IMR-90 (cell line): Measurements from ENCODE around the gene CABCOCO1. TPM values are rescaled to one million over a fixed set of nuclear protein-coding genes. Genes with fewer than 3 reads are reported as not detected.

ENCODE experiments used
- ATAC-seq: fragments of 200-7000 bp; cut with Tn5 transposase; 2 replicates; pipeline ENCODE4 v1.9.1; 2020; ENCODE audit warnings: low read depth, mild to moderate bottlenecking, moderate library complexity
- BruUV-seq: library from RNA; stranded (reverse); fragments of 400-500 nt; replicated peaks from 2 replicates; lab custom pipeline; 2021; lab: Mats Ljungman, UMichigan
- CTCF ChIA-PET: fragments of 300-600 bp; formaldehyde crosslinking; extraction: SDS; loops from one replicate; lab custom pipeline; 2021; ENCODE audit warnings: antibody characterized with exemption; lab: Yijun Ruan, JAX
- POLR2A ChIA-PET: fragments of 300-600 bp; sonication (Branson Sonifier 250); formaldehyde crosslinking; loops from one replicate; lab custom pipeline; 2022; ENCODE audit warnings: antibody characterized with exemption; ENCODE audit not compliant: unreplicated experiment; lab: Charles Lee
- DNase-seq: peaks from one replicate; pipeline ENCODE4 v3.0.0; 2013
- H2AFZ ChIP-seq: replicated peaks from 2 replicates; pipeline ENCODE3; 2013; ENCODE audit warnings: low read length, mild to moderate bottlenecking; ENCODE audit not compliant: poor library complexity
- H2AK5ac ChIP-seq: 2 replicates; pipeline ENCODE4 v1.6.1; 2013; ENCODE audit warnings: low read depth, low read length, inconsistent platforms
- H2AK9ac ChIP-seq: replicated peaks from 2 replicates; pipeline ENCODE3; 2013; ENCODE audit warnings: mild to moderate bottlenecking, low read depth, low read length, moderate library complexity; ENCODE audit not compliant: poor library complexity
- H2BK120ac ChIP-seq: 2 replicates; pipeline ENCODE4 v1.6.1; 2013; ENCODE audit warnings: low read depth, low read length, inconsistent platforms
- H2BK15ac ChIP-seq: 3 replicates; pipeline ENCODE4 v1.6.1; 2013; ENCODE audit warnings: low read depth, low read length, inconsistent platforms
- H2BK20ac ChIP-seq: 2 replicates; pipeline ENCODE4 v1.6.1; 2013; ENCODE audit warnings: low read depth, mild to moderate bottlenecking, inconsistent platforms, low read length, moderate library complexity
- H2BK5ac ChIP-seq: 2 replicates; pipeline ENCODE4 v1.6.1; 2013; ENCODE audit warnings: mild to moderate bottlenecking, low read depth, low read length, inconsistent platforms; ENCODE audit not compliant: poor library complexity, severe bottlenecking
- H3K14ac ChIP-seq: replicated peaks from 2 replicates; pipeline ENCODE4 v1.6.1; 2013; ENCODE audit warnings: low read depth, low read length, inconsistent platforms
- H3K18ac ChIP-seq: 2 replicates; pipeline ENCODE4 v1.6.1; 2013; ENCODE audit warnings: low read depth, low read length, control low read depth
- H3K23ac ChIP-seq: 2 replicates; pipeline ENCODE4 v1.6.1; 2013; ENCODE audit warnings: low read depth, low read length, inconsistent platforms
- H3K27ac ChIP-seq: 2 replicates; pipeline ENCODE4 v1.5.1; 2013; ENCODE audit warnings: mild to moderate bottlenecking, control low read depth, low read length; ENCODE audit not compliant: insufficient read depth
- H3K27me3 ChIP-seq: 2 replicates; pipeline ENCODE4 v1.6.1; 2013; ENCODE audit warnings: low read length; ENCODE audit not compliant: control insufficient read depth, insufficient read depth
- H3K36me3 ChIP-seq: 2 replicates; pipeline ENCODE4 v1.6.1; 2013; ENCODE audit warnings: low read length, mixed read lengths; ENCODE audit not compliant: control insufficient read depth, insufficient read depth
- H3K4ac ChIP-seq: 2 replicates; pipeline ENCODE4 v1.6.1; 2013; ENCODE audit warnings: low read depth, low read length, inconsistent platforms
- H3K4me1 ChIP-seq: 2 replicates; pipeline ENCODE4 v1.6.1; 2013; ENCODE audit warnings: low read length, mixed read lengths; ENCODE audit not compliant: control insufficient read depth, insufficient read depth
- H3K4me2 ChIP-seq: 2 replicates; pipeline ENCODE4 v1.6.1; 2013; ENCODE audit warnings: low read depth, mild to moderate bottlenecking, control low read depth, low read length, moderate library complexity
- H3K4me3 ChIP-seq: 2 replicates; pipeline ENCODE4 v1.5.1; 2013; ENCODE audit warnings: low read depth, mild to moderate bottlenecking, control low read depth, low read length, moderate library complexity; ENCODE audit not compliant: insufficient read depth
- H3K56ac ChIP-seq: 2 replicates; pipeline ENCODE4 v1.6.1; 2013; ENCODE audit warnings: low read length, inconsistent platforms; ENCODE audit not compliant: insufficient read depth; ENCODE audit errors: extremely low read depth
- H3K79me1 ChIP-seq, 2 experiments: 2 replicates each; pipeline ENCODE4 v1.6.1; 2013; ENCODE audit warnings: low read length in 2 of 2, inconsistent platforms in 1 of 2, low read depth in 1 of 2
- H3K9ac ChIP-seq: 2 replicates; pipeline ENCODE4 v1.6.1; 2013; ENCODE audit warnings: low read depth, low read length, control low read depth
- H3K9me1 ChIP-seq: 2 replicates; pipeline ENCODE4 v1.6.1; 2013; ENCODE audit warnings: low read length, inconsistent platforms; ENCODE audit not compliant: insufficient read depth
- H3K9me3 ChIP-seq: 2 replicates; pipeline ENCODE4 v1.6.1; 2013; ENCODE audit warnings: low read length; ENCODE audit not compliant: control insufficient read depth, insufficient read depth
- H4K20me1 ChIP-seq: 2 replicates; pipeline ENCODE4 v1.6.1; 2013; ENCODE audit warnings: low read length, inconsistent platforms; ENCODE audit not compliant: insufficient read depth
- H4K5ac ChIP-seq: 2 replicates; pipeline ENCODE4 v1.6.1; 2013; ENCODE audit warnings: mild to moderate bottlenecking, low read depth, low read length, control low read depth
- H4K8ac ChIP-seq, 2 experiments: 2 replicates each; pipeline ENCODE4 v1.6.1; 2013; ENCODE audit warnings: low read depth in 2 of 2, low read length in 2 of 2, control low read depth in 1 of 2, inconsistent platforms in 1 of 2
- H4K91ac ChIP-seq: 2 replicates; pipeline ENCODE4 v1.6.1; 2013; ENCODE audit warnings: low read depth, low read length, inconsistent platforms; ENCODE audit not compliant: insufficient read depth
- BHLHE40 ChIP-seq: fragments of 150-350 bp; IDR thresholded peaks from 2 replicates; pipeline ENCODE4 v1.6.1; 2016; ENCODE audit warnings: mild to moderate bottlenecking, low read depth, low read length
- CEBPB ChIP-seq: IDR thresholded peaks from 2 replicates; pipeline ENCODE4 v1.6.1; 2012; ENCODE audit warnings: low read depth, low read length, improper control_type of control experiment
- CTCF ChIP-seq: conservative IDR thresholded peaks from 2 replicates; pipeline ENCODE4 v1.5.1; 2012; ENCODE audit warnings: mild to moderate bottlenecking, low read depth, low read length, improper control_type of control experiment
- ELK1 ChIP-seq: fragments of 150-350 bp; IDR thresholded peaks from 2 replicates; pipeline ENCODE4 v1.6.1; 2016; ENCODE audit warnings: low read depth, mild to moderate bottlenecking, low read length, moderate library complexity, borderline replicate concordance
- FOS ChIP-seq: fragments of 150-350 bp; IDR thresholded peaks from 2 replicates; pipeline ENCODE4 v1.6.1; 2016; ENCODE audit warnings: low read depth, low read length
- MAFK ChIP-seq: IDR thresholded peaks from 2 replicates; pipeline ENCODE4 v1.6.1; 2012; ENCODE audit warnings: low read depth, low read length, improper control_type of control experiment
- MAZ ChIP-seq: IDR thresholded peaks from 2 replicates; pipeline ENCODE4 v1.6.1; 2012; ENCODE audit warnings: low read depth, mild to moderate bottlenecking, low read length, improper control_type of control experiment, moderate library complexity, borderline replicate concordance
- MXI1 ChIP-seq: IDR thresholded peaks from 2 replicates; pipeline ENCODE4 v1.6.1; 2012; ENCODE audit warnings: low read depth, mild to moderate bottlenecking, low read length, moderate library complexity, borderline replicate concordance
- NFE2L2 ChIP-seq: fragments of 150-350 bp; IDR thresholded peaks from 2 replicates; pipeline ENCODE4 v1.6.1; 2016; ENCODE audit warnings: low read depth, mild to moderate bottlenecking, low read length
- RAD21 ChIP-seq: IDR thresholded peaks from 2 replicates; pipeline ENCODE4 v1.6.1; 2012; ENCODE audit warnings: low read length, improper control_type of control experiment
- RCOR1 ChIP-seq: IDR thresholded peaks from 2 replicates; pipeline ENCODE4 v1.6.1; 2012; ENCODE audit warnings: mild to moderate bottlenecking, low read length, improper control_type of control experiment; ENCODE audit not compliant: insufficient replicate concordance
- RFX5 ChIP-seq: IDR thresholded peaks from 2 replicates; pipeline ENCODE4 v1.8.0; 2012; ENCODE audit warnings: low read depth, mild to moderate bottlenecking, low read length, moderate library complexity
- SMC3 ChIP-seq: fragments of 150-350 bp; IDR thresholded peaks from 2 replicates; pipeline ENCODE4 v1.6.1; 2016; ENCODE audit warnings: low read depth, mild to moderate bottlenecking, antibody characterized with exemption, low read length, moderate library complexity
- WGBS, 2 experiments: methylation state at CpG; one replicate each; pipeline versions ENCODE4 v1.1.5 to v1.1.7; 2013; ENCODE audit warnings: missing lambda C conversion rate in 2 of 2; ENCODE audit not compliant: insufficient read length in 1 of 2; ENCODE audit errors: extremely low coverage in 2 of 2; 5-methylcytosine and 5-hydroxymethylcytosine counted together
- dilution Hi-C: fragments of 300-500 bp; cut with HindIII; formaldehyde crosslinking; loops from one replicate; pipeline ENCODE4 v1.14.3; 2018; ENCODE audit warnings: low sequenced_read_pairs; ENCODE audit not compliant: unreplicated experiment
- in situ Hi-C: fragments of 300-500 bp; cut with MboI; formaldehyde crosslinking; loops from 3 replicates; pipeline ENCODE4 v1.14.3; 2019; ENCODE audit warnings: low sequenced_read_pairs, inconsistent platforms, mixed read lengths
- intact Hi-C: fragments of 100-400 bp; cut with micrococcal nuclease; formaldehyde crosslinking; loops from 2 replicates; pipeline ENCODE4 v1.10.0; 2022
- polyA plus RNA-seq, 3 experiments: library from polyadenylated mRNA; depleted of rRNA; stranded (reverse); fragments of >200 nt; gene quantifications; 2 replicates each; pipeline ENCODE4 v1.2.3, GENCODE V29; 2012; ENCODE audit warnings: low replicate concordance in 1 of 3
- total RNA-seq: library from RNA; depleted of rRNA; stranded (reverse); fragments of >200 nt; gene quantifications from 2 replicates; pipeline ENCODE4 v1.2.3, GENCODE V29; 2012
- TF ChIP-seq, protein P1 (sequence below): fragments of 150-350 bp; IDR thresholded peaks from 2 replicates; pipeline ENCODE4 v1.6.1; 2017; ENCODE audit warnings: mild to moderate bottlenecking, antibody characterized with exemption, low read length, low read depth

CABCOCO1 gene
- total and polyA plus RNA-seq, 2 of the 4 experiments (the other 2 are of a cell fraction): 0.18 to 0.31 TPM

- no peak overlapping the region for H2BK20ac ChIP-seq
- H3K4ac ChIP-seq: peak overlapping the region; percentile 9; the same call in 1 of the 2 replicates
- no peak overlapping the region for H3K18ac ChIP-seq
- no peak overlapping the region for H4K8ac ChIP-seq
- no peak overlapping the region for H3K4me2 ChIP-seq
- H4K20me1 ChIP-seq: no peaks in the 10 kb centered on the region
- ATAC-seq: no peak
- ChIA-PET CTCF (interaction anchor here (0.6 kb wide), 1 partner anchor 523 kb away, joined by 3 read pairs; no protein-coding TSS in a partner anchor), POLR2A (interaction anchor here (0.6 kb wide), 1 partner anchor 74 kb away, joined by 3 read pairs; no protein-coding TSS in a partner anchor)
- no peaks in the 10 kb centered on the region for H3K4me1 ChIP-seq
- H3K23ac ChIP-seq: no peak overlapping the region
- H4K91ac ChIP-seq: no peak overlapping the region
- H3K56ac ChIP-seq: no peak overlapping the region
- no peak overlapping the region for H4K5ac ChIP-seq
- no peak overlapping the region for H2AK9ac ChIP-seq
- no peak for DNase-seq
- peak overlapping the region; percentile 59 for H2AFZ ChIP-seq
- no peak overlapping the region for H3K9ac ChIP-seq
- BruUV-seq: no TSS peak
- no peaks in the 10 kb centered on the region for H3K27me3 ChIP-seq
- H2BK5ac ChIP-seq: no peak overlapping the region
- H3K14ac ChIP-seq: no peak overlapping the region
- dilution Hi-C loops: no loop called here
- no peak overlapping the region for H2BK120ac ChIP-seq
- 0 out of 2 replicates have a peak overlapping the region, but pooled peaks have one; percentile 33 for H2AK5ac ChIP-seq
- H3K9me1 ChIP-seq: no peaks in the 10 kb centered on the region
- no peaks in the 10 kb centered on the region for H3K79me1 ChIP-seq
- H3K27ac ChIP-seq: no peak overlapping the region
- H2BK15ac ChIP-seq: no peak overlapping the region
- WGBS, 2 experiments: 100% methylated on average over 1 of the region's 4 CpGs; no CpG with 5 or more reads in 1 of the 2 experiments
- H3K9me3 ChIP-seq: no peaks in the 10 kb centered on the region
- in situ Hi-C loops: no loop called here
- no peak overlapping the region for H3K4me3 ChIP-seq
- H3K36me3 ChIP-seq: no peaks in the 10 kb centered on the region
- intact Hi-C loops: no loop called here
- TF ChIP-seq SMC3: no peak
- no peak for TF ChIP-seq ELK1
- TF ChIP-seq, protein P1, sequence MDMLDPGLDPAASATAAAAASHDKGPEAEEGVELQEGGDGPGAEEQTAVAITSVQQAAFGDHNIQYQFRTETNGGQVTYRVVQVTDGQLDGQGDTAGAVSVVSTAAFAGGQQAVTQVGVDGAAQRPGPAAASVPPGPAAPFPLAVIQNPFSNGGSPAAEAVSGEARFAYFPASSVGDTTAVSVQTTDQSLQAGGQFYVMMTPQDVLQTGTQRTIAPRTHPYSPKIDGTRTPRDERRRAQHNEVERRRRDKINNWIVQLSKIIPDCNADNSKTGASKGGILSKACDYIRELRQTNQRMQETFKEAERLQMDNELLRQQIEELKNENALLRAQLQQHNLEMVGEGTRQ: no peak
- TF ChIP-seq FOS: no peak
- no peak for TF ChIP-seq NFE2L2
- TF ChIP-seq CEBPB: no peak
- TF ChIP-seq CTCF: no peak
- TF ChIP-seq RCOR1: no peak
- no peak for TF ChIP-seq RFX5
- TF ChIP-seq RAD21: no peak
- TF ChIP-seq MXI1: no peak
- no peak for TF ChIP-seq BHLHE40
- TF ChIP-seq MAZ: no peak
- no peak for TF ChIP-seq MAFK
Measured at GRCh38 chr10:61698968-61699655, 36.4 kb downstream of the CABCOCO1 start.
